Measurements from ENCODE around the gene TCP1.

Gene TCP1

GRCh38 chr6:159777240-159777904, 12.0 kb downstream of the TCP1 start:
- TF ChIP-seq CTCF (IDR thresholded peaks at IDR 0.05; ENCODE audit: low read length, missing control alignments): no peak
- no peak for DNase-seq (ENCODE audit: low read depth)
- H3K4me3 ChIP-seq (replicated peaks; ENCODE audit: low read depth, low read length): no peak overlapping the region

DNA sequence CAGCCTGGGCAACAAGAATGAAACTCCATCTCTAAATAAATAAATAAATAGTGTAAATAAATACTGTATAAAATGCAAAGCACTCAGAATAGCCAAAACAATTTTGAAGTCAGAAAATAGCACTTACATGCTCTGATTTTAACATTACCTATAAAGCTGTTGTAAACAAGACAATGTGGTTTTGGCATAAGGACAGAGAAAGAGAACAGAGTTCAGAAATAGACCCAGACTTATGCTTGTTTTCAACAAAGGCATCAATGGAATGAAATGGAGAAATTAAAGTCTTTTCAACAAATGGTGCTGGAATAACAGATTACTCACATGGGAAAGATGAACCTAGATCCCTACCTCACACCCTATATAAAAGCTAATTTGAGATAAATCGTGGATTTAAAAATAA, 17.2 kb downstream of the TCP1 start:
- no peak for DNase-seq (ENCODE audit: low read depth)
- H3K4me3 ChIP-seq (replicated peaks; ENCODE audit: low read depth, low read length): no peak overlapping the region
- TF ChIP-seq CTCF (IDR thresholded peaks at IDR 0.05; ENCODE audit: low read length, missing control alignments): no peak

DNA sequence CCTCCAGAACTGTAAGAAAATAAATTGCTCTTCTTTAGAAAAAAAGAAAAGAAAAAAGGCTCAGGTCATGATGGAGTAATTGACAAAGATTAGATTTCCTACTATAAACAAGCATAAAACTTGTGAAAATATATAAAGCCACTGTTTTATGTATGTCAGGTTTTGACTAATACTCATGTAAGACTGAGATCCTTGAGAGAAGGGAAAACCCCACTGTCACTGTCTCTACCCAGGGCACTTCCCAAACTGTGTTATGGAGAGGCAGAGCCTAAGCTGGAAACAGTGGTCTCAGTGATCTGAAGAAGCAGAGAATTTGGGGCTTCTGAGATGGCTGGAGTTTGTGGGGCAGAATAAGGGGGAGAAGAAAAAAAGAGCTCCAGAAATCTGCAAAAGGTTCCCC, 19.9 kb downstream of the TCP1 start:
- no peak overlapping the region for H3K4me3 ChIP-seq (replicated peaks; ENCODE audit: low read depth, low read length)
- TF ChIP-seq CTCF (IDR thresholded peaks at IDR 0.05; ENCODE audit: low read length, missing control alignments): no peak
- DNase-seq (ENCODE audit: low read depth): no peak

GRCh38 chr6:159766906-159767305, 22.5 kb downstream of the TCP1 start:
- no peak overlapping the region for H3K4me3 ChIP-seq (replicated peaks; ENCODE audit: low read depth, low read length)
- no peak for TF ChIP-seq CTCF (IDR thresholded peaks at IDR 0.05; ENCODE audit: low read length, missing control alignments)
- no peak for DNase-seq (ENCODE audit: low read depth)

- DNase-seq (ENCODE audit: low read depth): no peak
- no peak for TF ChIP-seq CTCF (IDR thresholded peaks at IDR 0.05; ENCODE audit: low read length, missing control alignments)
These were observed 26.6 kb downstream of the TCP1 start for GRCh38 chr6:159762681-159763293.

DNA sequence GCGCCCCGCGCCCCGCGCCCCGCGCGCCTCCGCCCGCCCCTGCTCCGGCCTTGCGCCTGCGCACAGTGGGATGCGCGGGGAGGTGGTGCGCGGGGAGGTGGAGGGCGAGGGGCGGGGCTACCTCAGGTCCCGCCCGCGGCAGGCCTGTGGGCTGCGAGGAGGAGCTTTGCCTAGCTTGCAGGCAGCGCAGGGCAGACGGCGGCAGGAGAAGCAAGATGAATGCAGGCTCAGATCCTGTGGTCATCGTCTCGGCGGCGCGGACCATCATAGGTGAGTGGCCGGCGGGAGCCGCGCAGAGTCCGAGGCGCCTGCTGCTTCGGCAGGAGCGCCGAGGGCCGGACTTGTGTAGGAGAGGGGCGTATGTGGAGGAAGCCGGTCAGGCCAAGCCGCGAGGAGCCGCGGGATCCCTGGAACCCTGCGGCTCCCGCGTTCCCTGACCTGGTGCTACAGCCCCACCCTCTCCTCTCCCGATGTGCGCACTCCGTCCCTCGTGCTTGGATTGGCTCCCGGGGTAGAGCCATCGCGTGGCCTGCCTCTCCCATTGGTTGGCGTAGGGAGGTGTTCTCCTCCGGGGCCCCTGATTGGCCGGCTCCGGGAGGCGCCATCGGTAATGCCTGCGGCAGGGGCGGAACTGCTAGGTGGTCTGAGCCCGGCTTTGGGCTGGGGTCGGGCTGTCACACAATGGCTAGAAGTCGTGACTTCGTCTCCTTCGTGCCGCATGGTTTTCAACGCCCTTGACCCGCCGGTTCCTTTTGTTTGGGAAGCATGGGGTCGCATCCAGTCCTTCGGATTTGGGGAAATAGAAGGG, 27.3 kb downstream of the TCP1 start, which contains the start of gene ACAT2:
TSS of gene ACAT2 (plus strand) at position 173 of the 808 bp plus-strand sequence. CDS start at position 216, 43 bp downstream.
- peak; percentile 94 for DNase-seq (ENCODE audit: low read depth)
- TF ChIP-seq CTCF (IDR thresholded peaks at IDR 0.05; ENCODE audit: low read length, missing control alignments): no peak
- H3K4me3 ChIP-seq (replicated peaks; ENCODE audit: low read depth, low read length): peak within 1 kb of the TSS; percentile 77

More at GRCh38 chr6:159762681-159763293, 26.6 kb downstream of the TCP1 start:
- H3K4me3 ChIP-seq (replicated peaks; ENCODE audit: low read depth, low read length): peak overlapping the region; percentile 77

Measured in fibroblast of pulmonary artery (primary cell).